Measurements from ENCODE around the gene GOLGA6L9.
"Not testable (repeated sequence)": the region's sequence is repeated elsewhere in the genome, so short reads cannot be mapped to it uniquely, and the experiment has no call there.

GRCh38 chr15:82465629-82466028 is 36.0 kb downstream of the GOLGA6L9 start:
- TF ChIP-seq GABPA (IDR thresholded peaks at IDR 0.05; ENCODE audit: low read depth); CTCF (IDR thresholded peaks at IDR 0.05; ENCODE audit: insufficient read depth, low read length): not testable (repeated sequence)
